WTC11 (cell line): ENCODE results near the gene FGF8. TPM values are rescaled to one million over a fixed set of nuclear protein-coding genes. Genes with fewer than 3 reads are reported as not detected.

Experiments used
- ATAC-seq: fragments of 200-7000 bp; cut with Tn5 transposase; 2 replicates; pipeline ENCODE4 v1.10.0; 2021; ENCODE audit warnings: mild to moderate bottlenecking, moderate library complexity
- CTCF ChIA-PET: fragments of 300-600 bp; sonication (Branson Sonifier 250); formaldehyde crosslinking; loops from one replicate; lab custom pipeline; 2021; ENCODE audit warnings: antibody characterized with exemption; lab: Charles Lee
- POLR2A ChIA-PET: fragments of 350-600 bp; sonication (Branson Sonifier 250); formaldehyde crosslinking; loops from one replicate; lab custom pipeline; 2021; ENCODE audit warnings: antibody characterized with exemption; lab: Charles Lee
- DNase-seq: peaks from one replicate; pipeline ENCODE4 v3.0.0; 2021; ENCODE audit warnings: low spot score
- H3K27ac Mint-ChIP-seq: 2 replicates; pipeline ENCODE4 v1.8.0; 2021; ENCODE audit warnings: mixed read lengths
- H3K27me3 Mint-ChIP-seq: 2 replicates; pipeline ENCODE4 v1.8.0; 2021; ENCODE audit warnings: low read depth, mild to moderate bottlenecking, moderate library complexity, mixed read lengths
- H3K36me3 Mint-ChIP-seq: 2 replicates; pipeline ENCODE4 v1.8.0; 2021; ENCODE audit warnings: mixed read lengths
- H3K4me1 Mint-ChIP-seq: 2 replicates; pipeline ENCODE4 v1.8.0; 2022; ENCODE audit warnings: mixed read lengths
- H3K4me3 Mint-ChIP-seq: 2 replicates; pipeline ENCODE4 v1.8.0; 2021; ENCODE audit warnings: mild to moderate bottlenecking, moderate library complexity, mixed read lengths
- H3K9me3 Mint-ChIP-seq: 2 replicates; pipeline ENCODE4 v1.8.0; 2021; ENCODE audit warnings: mixed read lengths
- CREB1 ChIP-seq: sonication (generic); formaldehyde crosslinking; IDR thresholded peaks from 2 replicates; pipeline ENCODE4 v1.8.0; 2023; ENCODE audit warnings: mild to moderate bottlenecking, missing genetic modification reagents
- CREM ChIP-seq: sonication (generic); formaldehyde crosslinking; IDR thresholded peaks from 2 replicates; pipeline ENCODE4 v1.8.1; 2022; ENCODE audit warnings: mild to moderate bottlenecking, missing genetic modification reagents, moderate library complexity
- ESRRA ChIP-seq: sonication (generic); formaldehyde crosslinking; IDR thresholded peaks from 2 replicates; pipeline ENCODE4 v1.8.1; 2022; ENCODE audit warnings: mild to moderate bottlenecking, missing genetic modification reagents, borderline replicate concordance
- ETV6 ChIP-seq: sonication (generic); formaldehyde crosslinking; IDR thresholded peaks from 2 replicates; pipeline ENCODE4 v1.8.1; 2022; ENCODE audit warnings: mild to moderate bottlenecking, missing genetic modification reagents
- MYBL2 ChIP-seq: sonication (generic); formaldehyde crosslinking; IDR thresholded peaks from 2 replicates; pipeline ENCODE4 v1.8.1; 2023; ENCODE audit warnings: mild to moderate bottlenecking, moderate library complexity, missing genetic modification reagents
- SOX15 ChIP-seq: fragments of 250-450 bp; sonication (Bioruptor Pico); IDR thresholded peaks from 2 replicates; pipeline ENCODE4 v1.9.0; 2021; ENCODE audit warnings: mild to moderate bottlenecking
- SP1 ChIP-seq: sonication (generic); formaldehyde crosslinking; conservative IDR thresholded peaks from 2 replicates; pipeline ENCODE4 v1.8.1; 2022; ENCODE audit warnings: missing genetic modification reagents
- ZNF219 ChIP-seq: sonication (generic); formaldehyde crosslinking; IDR thresholded peaks from 2 replicates; pipeline ENCODE4 v1.8.0; 2023; ENCODE audit warnings: missing genetic modification reagents, mild to moderate bottlenecking, borderline replicate concordance
- ZNF396 ChIP-seq: fragments of 250-450 bp; sonication (Bioruptor Pico); IDR thresholded peaks from 2 replicates; pipeline ENCODE4 v1.8.0; 2021; ENCODE audit warnings: mild to moderate bottlenecking, moderate library complexity, borderline replicate concordance
- total RNA-seq: library from RNA; stranded (reverse); gene quantifications from 3 replicates; pipeline ENCODE4 v1.2.3, GENCODE V29; 2021
- TF ChIP-seq, protein P1 (sequence below): sonication (generic); formaldehyde crosslinking; IDR thresholded peaks from 2 replicates; pipeline ENCODE4 v1.8.1; 2022; ENCODE audit warnings: mild to moderate bottlenecking, moderate library complexity, missing genetic modification reagents
- TF ChIP-seq, protein P2 (sequence below): sonication (generic); formaldehyde crosslinking; IDR thresholded peaks from 2 replicates; pipeline ENCODE4 v1.8.0; 2022; ENCODE audit warnings: missing genetic modification reagents
- TF ChIP-seq, protein P3 (sequence below): sonication (generic); formaldehyde crosslinking; conservative IDR thresholded peaks from 2 replicates; pipeline ENCODE4 v1.8.1; 2023; ENCODE audit warnings: mild to moderate bottlenecking, low read depth, missing genetic modification reagents, moderate library complexity
- TF ChIP-seq, protein P4 (sequence below): sonication (generic); formaldehyde crosslinking; IDR thresholded peaks from 2 replicates; pipeline ENCODE4 v1.8.0; 2022; ENCODE audit warnings: mild to moderate bottlenecking, missing genetic modification reagents
- TF ChIP-seq, protein P5 (sequence below): sonication (generic); formaldehyde crosslinking; IDR thresholded peaks from 2 replicates; pipeline ENCODE4 v1.8.1; 2023; ENCODE audit warnings: mild to moderate bottlenecking, missing genetic modification reagents, moderate library complexity
- TF ChIP-seq, protein P6 (sequence below): sonication (generic); formaldehyde crosslinking; IDR thresholded peaks from 2 replicates; pipeline ENCODE4 v1.8.1; 2023; ENCODE audit warnings: mild to moderate bottlenecking, missing genetic modification reagents

Gene FGF8
- total RNA-seq, 1 experiment from 2014 or later: 28.9 TPM

DNA sequence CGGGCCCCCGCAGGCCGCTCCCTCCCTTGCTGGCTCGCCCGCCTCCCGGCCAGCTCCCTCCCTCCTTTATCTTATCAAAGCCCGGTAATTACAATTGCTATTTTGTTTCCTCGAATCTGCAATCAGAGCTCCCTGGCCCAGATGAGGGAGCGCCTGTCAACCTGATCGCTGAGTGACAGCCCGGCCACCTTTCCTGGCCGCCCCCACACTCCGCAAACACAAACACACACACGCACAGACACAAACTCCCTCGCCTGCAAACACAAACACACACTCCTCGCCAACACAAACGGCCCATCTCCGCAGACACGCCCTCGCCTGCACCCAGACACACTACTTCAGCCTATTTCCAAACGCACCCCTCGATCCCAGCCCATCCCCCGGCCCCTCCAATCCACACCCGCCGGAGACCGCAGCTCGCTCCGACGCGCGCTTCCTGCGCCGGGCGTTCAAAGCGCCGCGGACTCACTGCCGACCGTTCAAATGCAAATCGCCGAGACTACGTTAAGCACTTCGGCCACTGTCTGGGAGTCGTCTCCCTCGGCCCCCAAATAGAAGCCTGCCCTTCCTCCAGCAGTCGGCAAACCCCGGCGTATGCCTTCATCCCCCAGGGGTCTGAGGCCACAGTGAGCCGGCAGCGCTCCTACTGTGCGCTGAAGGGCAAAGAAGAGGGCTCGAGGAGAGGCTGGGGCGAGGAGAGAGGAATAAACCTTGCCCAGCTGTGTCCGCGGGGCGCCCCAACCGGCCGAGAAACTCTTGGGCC lies 3.0 kb upstream of the FGF8 start (continued):
- TF ChIP-seq, protein P1, sequence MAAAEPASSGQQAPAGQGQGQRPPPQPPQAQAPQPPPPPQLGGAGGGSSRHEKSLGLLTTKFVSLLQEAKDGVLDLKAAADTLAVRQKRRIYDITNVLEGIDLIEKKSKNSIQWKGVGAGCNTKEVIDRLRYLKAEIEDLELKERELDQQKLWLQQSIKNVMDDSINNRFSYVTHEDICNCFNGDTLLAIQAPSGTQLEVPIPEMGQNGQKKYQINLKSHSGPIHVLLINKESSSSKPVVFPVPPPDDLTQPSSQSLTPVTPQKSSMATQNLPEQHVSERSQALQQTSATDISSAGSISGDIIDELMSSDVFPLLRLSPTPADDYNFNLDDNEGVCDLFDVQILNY (CRISPR knock-in tag): 0 out of 2 replicates have a peak, but pooled peaks have one; percentile 7
- TF ChIP-seq ETV6 (CRISPR knock-in tag) (no peak), MYBL2 (CRISPR knock-in tag) (peak; percentile 56; the same call in 1 of the 2 replicates)

DNA sequence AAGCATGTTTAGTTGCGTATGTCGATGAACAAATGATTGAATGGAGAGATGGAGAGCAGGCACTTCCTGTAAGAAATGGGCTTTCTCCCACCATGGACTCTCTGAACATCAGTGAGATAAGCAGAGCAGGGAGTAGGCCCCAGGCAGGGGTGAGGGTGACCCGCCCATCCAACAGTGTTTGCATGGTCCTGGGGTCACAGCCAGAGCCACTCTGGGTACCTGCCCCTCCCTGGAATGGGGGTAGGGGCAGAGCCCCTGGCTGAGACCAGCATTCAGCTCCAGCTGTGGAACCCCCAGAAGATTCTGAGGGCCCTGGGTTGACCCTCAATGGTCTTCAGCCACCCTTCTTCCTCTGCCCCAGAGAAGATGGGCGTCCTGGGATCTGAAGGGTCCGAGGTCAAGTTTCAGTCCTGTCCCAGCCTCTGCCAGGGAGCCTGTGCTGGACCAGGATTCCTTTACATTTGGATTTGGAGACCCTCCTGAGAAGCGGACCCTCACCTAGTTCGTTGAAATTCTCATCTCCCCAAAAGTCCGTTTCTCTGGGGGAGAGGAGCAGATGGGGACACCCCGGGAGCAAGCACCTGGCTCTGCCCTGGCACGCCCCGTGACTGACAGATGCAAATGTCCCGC lies 2.4 kb upstream of the FGF8 start:
- no peak for DNase-seq
- no peaks in the 10 kb centered on the region for H3K36me3 Mint-ChIP-seq
- no peak overlapping the region; the same call in none of the 2 replicates for H3K27ac Mint-ChIP-seq

More for the DNA sequence above, 2.4 kb upstream of the FGF8 start:
- Mint-ChIP-seq H3K9me3 (no peaks in the 10 kb centered on the region), H3K27me3 (peaks cover 50% of the 10 kb centered on the region), H3K4me3 (peak overlapping the region; percentile 81)
- no peak for ATAC-seq
- POLR2A ChIA-PET: interaction anchor here (0.6 to 2.6 kb wide), 3 partner anchors 8 to 176 kb away, joined by 4 to 10 read pairs (median 6); partner anchors contain the start of gene OGA
- no peak for TF ChIP-seq SOX15 (CRISPR knock-in tag)
- no peak for TF ChIP-seq CREB1 (CRISPR knock-in tag)
- no peak for TF ChIP-seq ZNF219 (CRISPR knock-in tag)
- TF ChIP-seq CREM (CRISPR knock-in tag): no peak
- TF ChIP-seq, protein P2, sequence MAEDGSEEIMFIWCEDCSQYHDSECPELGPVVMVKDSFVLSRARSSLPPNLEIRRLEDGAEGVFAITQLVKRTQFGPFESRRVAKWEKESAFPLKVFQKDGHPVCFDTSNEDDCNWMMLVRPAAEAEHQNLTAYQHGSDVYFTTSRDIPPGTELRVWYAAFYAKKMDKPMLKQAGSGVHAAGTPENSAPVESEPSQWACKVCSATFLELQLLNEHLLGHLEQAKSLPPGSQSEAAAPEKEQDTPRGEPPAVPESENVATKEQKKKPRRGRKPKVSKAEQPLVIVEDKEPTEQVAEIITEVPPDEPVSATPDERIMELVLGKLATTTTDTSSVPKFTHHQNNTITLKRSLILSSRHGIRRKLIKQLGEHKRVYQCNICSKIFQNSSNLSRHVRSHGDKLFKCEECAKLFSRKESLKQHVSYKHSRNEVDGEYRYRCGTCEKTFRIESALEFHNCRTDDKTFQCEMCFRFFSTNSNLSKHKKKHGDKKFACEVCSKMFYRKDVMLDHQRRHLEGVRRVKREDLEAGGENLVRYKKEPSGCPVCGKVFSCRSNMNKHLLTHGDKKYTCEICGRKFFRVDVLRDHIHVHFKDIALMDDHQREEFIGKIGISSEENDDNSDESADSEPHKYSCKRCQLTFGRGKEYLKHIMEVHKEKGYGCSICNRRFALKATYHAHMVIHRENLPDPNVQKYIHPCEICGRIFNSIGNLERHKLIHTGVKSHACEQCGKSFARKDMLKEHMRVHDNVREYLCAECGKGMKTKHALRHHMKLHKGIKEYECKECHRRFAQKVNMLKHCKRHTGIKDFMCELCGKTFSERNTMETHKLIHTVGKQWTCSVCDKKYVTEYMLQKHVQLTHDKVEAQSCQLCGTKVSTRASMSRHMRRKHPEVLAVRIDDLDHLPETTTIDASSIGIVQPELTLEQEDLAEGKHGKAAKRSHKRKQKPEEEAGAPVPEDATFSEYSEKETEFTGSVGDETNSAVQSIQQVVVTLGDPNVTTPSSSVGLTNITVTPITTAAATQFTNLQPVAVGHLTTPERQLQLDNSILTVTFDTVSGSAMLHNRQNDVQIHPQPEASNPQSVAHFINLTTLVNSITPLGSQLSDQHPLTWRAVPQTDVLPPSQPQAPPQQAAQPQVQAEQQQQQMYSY: no peak
- TF ChIP-seq, protein P3, sequence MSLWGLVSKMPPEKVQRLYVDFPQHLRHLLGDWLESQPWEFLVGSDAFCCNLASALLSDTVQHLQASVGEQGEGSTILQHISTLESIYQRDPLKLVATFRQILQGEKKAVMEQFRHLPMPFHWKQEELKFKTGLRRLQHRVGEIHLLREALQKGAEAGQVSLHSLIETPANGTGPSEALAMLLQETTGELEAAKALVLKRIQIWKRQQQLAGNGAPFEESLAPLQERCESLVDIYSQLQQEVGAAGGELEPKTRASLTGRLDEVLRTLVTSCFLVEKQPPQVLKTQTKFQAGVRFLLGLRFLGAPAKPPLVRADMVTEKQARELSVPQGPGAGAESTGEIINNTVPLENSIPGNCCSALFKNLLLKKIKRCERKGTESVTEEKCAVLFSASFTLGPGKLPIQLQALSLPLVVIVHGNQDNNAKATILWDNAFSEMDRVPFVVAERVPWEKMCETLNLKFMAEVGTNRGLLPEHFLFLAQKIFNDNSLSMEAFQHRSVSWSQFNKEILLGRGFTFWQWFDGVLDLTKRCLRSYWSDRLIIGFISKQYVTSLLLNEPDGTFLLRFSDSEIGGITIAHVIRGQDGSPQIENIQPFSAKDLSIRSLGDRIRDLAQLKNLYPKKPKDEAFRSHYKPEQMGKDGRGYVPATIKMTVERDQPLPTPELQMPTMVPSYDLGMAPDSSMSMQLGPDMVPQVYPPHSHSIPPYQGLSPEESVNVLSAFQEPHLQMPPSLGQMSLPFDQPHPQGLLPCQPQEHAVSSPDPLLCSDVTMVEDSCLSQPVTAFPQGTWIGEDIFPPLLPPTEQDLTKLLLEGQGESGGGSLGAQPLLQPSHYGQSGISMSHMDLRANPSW (CRISPR knock-in tag): no peak
- TF ChIP-seq, protein P4, sequence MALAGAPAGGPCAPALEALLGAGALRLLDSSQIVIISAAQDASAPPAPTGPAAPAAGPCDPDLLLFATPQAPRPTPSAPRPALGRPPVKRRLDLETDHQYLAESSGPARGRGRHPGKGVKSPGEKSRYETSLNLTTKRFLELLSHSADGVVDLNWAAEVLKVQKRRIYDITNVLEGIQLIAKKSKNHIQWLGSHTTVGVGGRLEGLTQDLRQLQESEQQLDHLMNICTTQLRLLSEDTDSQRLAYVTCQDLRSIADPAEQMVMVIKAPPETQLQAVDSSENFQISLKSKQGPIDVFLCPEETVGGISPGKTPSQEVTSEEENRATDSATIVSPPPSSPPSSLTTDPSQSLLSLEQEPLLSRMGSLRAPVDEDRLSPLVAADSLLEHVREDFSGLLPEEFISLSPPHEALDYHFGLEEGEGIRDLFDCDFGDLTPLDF (CRISPR knock-in tag): no peak
- TF ChIP-seq ZNF396 (CRISPR knock-in tag): no peak
- no peak for TF ChIP-seq ESRRA (CRISPR knock-in tag)
- TF ChIP-seq SP1 (CRISPR knock-in tag): no peak
- TF ChIP-seq, protein P5, sequence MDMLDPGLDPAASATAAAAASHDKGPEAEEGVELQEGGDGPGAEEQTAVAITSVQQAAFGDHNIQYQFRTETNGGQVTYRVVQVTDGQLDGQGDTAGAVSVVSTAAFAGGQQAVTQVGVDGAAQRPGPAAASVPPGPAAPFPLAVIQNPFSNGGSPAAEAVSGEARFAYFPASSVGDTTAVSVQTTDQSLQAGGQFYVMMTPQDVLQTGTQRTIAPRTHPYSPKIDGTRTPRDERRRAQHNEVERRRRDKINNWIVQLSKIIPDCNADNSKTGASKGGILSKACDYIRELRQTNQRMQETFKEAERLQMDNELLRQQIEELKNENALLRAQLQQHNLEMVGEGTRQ (CRISPR knock-in tag): no peak
- TF ChIP-seq, protein P6, sequence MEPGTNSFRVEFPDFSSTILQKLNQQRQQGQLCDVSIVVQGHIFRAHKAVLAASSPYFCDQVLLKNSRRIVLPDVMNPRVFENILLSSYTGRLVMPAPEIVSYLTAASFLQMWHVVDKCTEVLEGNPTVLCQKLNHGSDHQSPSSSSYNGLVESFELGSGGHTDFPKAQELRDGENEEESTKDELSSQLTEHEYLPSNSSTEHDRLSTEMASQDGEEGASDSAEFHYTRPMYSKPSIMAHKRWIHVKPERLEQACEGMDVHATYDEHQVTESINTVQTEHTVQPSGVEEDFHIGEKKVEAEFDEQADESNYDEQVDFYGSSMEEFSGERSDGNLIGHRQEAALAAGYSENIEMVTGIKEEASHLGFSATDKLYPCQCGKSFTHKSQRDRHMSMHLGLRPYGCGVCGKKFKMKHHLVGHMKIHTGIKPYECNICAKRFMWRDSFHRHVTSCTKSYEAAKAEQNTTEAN (CRISPR knock-in tag): no peak
- TF ChIP-seq, all 79 proteins: peak for 0
- peaks cover 60% of the 10 kb centered on the region for H3K4me1 Mint-ChIP-seq
- CTCF ChIA-PET: interaction anchor here (0.6 to 11.0 kb wide), 13 partner anchors 8 to 565 kb away, joined by 3 to 370 read pairs (median 4); no protein-coding TSS in a partner anchor
